ENCODE results near the gene ARID3C.

The ARID3C gene, protein sequence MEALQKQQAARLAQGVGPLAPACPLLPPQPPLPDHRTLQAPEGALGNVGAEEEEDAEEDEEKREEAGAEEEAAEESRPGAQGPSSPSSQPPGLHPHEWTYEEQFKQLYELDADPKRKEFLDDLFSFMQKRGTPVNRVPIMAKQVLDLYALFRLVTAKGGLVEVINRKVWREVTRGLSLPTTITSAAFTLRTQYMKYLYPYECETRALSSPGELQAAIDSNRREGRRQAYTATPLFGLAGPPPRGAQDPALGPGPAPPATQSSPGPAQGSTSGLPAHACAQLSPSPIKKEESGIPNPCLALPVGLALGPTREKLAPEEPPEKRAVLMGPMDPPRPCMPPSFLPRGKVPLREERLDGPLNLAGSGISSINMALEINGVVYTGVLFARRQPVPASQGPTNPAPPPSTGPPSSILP

DNA sequence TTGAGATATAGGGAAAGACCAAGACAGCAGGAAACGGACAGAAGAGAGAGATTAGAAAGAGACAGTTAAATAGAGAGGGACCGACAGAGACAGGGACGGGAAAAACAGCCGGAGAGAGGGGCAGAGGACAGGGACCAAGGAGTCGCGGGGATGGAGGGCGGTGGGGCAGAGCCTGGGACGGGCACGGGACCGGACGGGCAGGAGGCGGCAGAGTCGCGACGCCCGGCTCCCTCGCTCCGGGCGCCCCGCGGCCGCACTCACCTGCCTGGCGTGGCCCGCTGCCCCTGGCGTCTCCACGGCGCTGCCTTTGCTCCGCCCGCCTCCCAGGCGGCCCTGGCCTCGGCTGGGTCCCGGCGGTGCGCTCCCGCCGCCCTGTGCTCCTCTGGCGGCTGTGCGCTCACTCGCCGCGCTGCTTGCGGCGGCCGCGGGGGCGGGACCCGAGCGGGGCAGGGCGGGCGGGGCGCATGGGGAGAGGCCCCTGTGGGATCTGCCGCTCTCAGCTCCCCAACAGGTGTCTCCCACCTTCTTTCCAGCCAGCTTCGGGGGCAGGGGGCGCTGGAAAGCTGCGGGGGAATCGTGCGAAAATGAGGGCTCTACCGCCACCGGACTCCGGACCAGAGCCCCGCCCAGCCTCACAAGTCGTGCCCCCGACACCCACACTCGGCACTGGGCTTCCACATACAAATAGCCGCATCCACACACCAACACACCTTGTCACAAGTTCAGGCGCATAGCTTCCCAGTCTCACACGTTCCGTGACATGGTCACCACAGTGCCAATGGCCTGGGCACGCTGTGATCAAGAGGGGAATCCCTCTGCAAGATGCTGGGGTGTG lies at the start of gene ARID3C:
Gene ARID3C, minus strand, starts transcription at position 411 of the 835 bp plus-strand sequence. CDS start 1,052 bp downstream, outside the sequence.
- DNase-seq = peak in 1 of 2 donors; percentile 41

DNA sequence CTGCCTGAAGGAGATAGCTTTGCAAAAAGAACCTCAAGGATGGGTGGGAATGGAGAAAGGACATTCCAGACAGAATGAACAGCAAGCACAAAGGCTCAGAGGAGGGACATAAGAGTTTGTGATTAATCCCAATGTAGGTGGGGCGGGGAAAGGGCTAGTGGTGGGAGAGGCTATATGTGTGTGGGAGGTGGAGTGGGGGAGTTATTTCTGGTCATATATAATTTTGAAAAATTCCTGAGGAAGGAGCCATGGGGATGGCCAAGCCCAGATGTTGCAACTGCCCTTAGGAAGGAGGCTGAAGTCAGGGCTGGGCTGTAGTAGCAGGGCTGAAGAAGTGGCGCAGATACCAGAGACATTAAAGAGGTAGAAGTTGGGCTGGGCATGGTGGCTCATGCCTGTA lies 47.0 kb upstream of the ARID3C start:
- DNase-seq = no peak

DNA sequence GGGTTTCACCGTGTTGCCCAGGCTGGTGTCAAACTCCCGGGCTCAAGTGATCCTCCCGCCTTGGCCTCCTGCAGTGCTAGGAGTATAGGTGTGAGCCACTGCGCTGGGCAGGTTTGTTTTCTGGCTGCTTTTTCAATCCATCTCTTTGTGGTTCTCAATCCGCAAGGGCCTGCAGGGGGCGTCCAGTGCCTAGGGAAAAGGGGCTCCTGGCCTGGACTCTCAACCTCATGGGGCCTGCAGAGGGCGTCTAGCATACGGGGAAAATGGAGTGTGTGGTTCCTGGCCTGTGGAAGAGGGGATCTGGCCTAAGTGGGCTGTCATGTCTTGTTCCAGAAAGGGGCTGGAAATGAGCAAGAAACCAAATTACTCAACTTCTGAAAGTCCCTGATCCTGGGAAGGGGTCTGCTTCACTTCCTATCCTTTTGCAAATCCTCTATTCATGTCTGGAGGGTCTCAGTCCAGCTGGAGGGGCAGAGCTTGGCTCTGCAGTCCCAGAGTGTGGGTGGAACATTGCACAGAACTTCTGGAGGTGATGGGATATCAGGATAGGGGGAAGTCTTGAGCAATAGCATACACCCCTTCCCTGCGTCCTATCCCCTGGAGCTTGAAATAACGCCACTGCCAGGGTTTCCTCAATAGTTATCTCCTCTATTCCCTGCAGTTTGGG lies 46.3 kb upstream of the ARID3C start:
- peak; percentile 47 to 50 for DNase-seq

DNA sequence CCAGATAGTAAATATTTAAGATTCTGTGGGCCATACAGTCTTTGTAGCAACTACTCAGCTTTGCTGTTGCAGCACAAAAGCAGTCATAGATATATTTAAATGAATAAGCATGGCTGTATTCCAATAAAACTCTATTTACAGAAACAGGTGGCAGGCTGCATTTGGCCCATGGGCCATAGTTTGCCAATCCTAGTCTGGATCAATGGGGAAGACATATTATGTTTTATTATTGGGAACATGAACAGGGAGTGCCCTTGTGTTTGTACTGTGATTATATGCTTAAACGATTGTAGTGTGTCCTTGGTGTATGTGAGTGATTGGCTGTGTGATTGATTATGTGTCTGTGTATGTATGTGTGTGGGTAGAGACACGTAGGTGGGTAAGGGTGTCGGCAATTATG lies 45.6 kb upstream of the ARID3C start:
- no peak for DNase-seq

DNA sequence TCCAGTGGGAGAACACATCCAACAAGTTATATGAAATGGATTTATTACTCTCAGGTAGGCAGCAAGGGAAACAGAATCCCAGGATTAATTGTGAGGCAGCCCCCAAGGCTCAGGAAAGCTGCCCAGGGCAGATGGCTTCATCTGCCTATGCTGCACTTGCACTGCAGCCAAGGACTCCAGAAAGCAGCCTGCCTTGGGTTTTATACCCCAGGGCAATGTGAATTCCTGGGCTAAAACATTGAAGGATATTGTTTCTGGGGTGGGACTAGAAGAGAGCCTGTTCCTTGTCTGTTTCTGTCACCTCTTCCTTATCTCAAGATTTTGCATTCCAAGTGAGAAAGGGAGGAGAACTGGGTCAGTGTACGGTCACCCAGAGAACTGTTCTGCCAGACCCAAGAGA lies 42.4 kb upstream of the ARID3C start:
- no peak for DNase-seq

DNA sequence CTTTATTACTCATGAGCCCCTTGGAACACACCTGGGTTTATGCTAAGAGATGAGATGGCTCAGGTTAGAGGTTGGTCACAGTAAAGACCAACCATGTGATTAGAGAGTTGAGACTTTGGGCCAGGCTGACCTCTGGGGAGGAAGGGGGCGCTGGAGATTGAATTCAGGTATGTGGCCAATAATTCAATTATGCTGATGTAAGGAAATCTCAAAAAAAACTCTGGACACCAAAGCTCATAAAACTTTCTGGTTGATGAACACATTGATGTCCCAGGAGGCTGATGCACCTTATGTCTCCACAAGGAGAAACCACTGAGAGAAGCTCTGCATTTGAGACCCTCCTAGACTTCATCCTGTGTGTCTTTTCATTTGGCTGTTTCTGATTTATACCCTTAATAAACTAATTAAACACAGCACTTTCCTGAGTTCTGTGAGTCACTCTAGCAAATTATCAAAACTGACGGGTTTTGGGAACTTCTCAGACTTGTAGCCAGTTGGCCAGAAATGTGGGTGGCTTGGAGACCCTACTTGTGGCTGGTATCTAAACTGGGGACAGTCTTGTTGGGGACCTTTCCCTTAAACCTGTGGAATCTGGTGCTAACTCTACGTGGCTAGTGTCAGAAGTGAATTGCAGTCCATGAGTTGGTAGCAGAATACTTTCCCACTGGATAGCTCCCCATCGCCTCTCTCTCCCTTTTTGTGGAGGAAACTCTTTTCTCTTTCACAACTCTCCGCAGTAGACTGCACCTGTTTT lies 41.1 kb upstream of the ARID3C start:
- no peak for DNase-seq

DNA sequence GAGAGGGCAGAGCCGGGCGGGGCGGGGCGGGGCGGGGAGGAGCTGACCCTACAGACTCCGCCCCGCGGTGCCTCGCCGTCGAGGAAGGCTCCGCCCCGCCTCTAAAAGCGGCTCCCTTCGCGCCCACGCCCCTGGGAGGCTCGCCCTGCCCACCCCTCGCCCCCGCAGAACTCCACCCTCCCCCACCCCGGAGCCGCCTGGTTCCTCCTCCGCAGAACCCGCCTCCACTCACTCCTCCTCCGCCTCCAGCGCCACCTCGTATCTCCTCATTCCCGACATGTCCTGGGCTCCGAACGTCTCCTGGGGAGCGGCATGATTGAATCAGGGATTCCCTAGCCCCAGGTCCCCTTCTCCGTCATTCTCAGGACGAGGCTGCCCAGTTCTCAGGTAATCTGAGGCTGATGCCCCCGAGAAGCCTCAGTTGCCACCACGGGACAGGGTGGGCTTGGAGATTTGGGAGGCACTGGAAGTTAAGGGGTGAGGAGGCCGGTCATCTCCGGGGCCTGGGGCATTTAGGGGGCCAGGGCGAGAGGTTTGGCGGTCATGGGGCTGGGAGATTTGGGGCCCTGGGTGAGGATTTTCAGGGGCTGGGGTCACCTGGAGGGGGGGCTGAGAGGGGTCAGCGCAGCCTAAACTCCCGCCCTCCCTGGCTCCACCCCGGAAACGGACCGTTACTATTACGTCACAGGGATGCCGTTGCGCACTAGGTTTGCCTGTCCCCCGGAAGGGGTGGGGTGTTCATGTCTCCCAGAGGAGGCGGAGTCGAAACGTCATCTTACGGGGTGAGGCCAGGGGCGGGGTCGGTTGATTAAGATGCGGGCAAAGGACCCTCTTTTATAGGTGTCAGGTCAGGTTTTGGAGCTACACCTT lies 36.8 kb upstream of the ARID3C start:
- peak; percentile 72 to 76 for DNase-seq

DNA sequence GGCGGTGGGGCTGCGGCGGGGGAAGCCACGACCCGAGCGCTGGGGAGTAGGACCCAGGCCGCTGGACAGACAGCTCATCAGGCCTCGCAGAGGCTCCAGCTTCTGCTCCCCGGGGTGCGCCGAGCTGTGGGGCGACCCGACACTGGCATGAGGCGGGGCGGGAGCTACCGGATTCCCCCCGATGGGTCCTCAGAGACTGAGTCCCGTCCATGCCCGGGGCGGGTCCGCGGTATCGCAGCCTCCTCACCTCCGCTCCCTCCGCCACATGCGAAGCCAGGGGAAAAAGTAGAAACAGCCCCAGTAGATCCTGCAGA lies 36.2 kb upstream of the ARID3C start:
- no peak for DNase-seq

DNA sequence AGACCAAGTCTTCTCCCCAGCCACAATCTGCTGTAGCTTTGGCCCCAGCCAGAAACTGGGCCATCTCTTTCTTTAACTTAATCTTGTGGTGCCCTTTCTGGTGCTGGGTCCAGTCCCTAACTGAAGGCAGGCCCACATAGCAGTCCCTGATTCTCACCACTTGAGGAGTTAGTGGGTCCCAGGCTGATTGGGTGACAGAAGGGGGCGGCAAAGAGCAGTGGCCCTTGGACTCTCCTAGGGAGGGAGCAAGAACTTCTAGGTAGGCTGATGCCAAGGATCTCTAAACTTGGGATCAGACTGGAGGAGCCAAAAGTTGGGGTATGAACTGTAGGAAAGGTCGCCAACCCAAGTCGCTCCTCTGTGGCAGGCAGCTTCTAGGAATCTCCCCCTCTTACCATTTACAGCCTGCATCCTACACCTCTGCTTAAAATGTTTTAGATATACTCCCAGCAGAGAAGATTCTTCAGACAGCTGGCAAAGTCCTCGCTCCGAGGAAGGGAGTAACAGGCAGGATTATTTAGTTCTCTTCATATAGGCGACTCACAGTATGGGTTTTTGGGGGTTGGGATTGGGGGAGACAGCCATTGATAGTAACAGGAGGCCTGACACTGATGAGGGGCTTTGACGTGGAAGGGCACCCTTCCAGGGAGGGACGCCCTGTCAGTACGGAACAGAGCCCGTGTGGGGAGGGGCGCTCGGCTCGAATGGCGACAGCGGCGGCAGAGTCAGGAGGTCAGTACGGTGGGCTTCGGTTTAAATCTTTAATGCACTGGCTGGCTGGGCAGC lies 35.6 kb upstream of the ARID3C start:
- DNase-seq = peak; percentile 46 to 49

DNA sequence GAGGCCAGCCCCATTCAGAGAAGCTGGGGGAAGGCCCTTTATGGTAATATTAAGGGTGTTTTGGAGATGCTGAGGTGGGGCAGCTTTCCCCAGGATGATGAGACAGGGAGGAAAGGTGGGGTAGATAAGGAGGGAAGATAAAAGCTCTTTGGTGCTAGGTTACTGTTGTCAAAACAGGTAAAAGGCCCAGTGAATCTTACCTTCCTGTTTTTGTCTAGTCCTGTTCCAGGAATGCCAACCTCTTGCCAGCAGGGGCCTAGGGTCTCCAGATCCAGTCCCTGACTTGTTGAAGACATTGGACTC lies 34.4 kb upstream of the ARID3C start:
- no peak for DNase-seq

DNA sequence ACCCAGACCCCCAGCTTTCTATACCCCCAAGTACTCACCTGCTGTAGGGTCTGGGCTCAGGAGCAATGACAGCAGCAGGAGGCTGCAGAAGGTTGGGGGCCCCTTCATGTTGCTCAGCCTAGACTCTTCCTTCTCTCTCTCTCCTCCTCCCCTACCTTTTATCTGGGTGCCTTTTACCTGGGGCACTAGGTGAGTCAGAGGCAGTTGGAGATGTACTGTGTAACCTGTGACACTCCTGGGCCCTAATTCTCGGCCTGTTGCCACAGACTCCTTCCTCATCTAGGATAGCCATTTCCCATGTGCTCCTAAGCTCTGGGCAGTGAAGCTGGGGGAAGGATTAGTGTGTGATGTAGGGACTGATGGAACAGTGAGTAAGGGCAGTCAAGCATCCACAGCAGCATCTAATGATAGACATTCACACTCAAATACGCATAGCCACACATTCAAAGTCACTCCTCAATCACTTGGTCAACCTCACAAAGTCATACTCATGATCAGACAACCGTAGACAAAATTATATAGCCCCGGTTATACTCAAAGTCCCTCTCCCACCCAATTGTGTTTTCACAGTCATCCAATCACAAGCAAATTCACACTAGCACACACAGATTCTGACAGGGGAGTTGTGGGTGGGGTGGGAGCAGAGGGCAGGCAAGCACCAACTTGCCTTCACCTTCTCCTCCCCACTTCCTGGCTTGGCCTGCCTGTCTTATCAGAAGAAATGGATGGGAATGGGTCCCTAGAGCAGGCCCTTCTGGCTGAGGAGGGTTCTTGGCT lies 33.8 kb upstream of the ARID3C start, which contains the start of gene CCL27:
Gene CCL27, minus strand, starts transcription at position 132 of the 777 bp plus-strand sequence. Its CDS starts 24 bp downstream, at position 108.
- DNase-seq = no peak

DNA sequence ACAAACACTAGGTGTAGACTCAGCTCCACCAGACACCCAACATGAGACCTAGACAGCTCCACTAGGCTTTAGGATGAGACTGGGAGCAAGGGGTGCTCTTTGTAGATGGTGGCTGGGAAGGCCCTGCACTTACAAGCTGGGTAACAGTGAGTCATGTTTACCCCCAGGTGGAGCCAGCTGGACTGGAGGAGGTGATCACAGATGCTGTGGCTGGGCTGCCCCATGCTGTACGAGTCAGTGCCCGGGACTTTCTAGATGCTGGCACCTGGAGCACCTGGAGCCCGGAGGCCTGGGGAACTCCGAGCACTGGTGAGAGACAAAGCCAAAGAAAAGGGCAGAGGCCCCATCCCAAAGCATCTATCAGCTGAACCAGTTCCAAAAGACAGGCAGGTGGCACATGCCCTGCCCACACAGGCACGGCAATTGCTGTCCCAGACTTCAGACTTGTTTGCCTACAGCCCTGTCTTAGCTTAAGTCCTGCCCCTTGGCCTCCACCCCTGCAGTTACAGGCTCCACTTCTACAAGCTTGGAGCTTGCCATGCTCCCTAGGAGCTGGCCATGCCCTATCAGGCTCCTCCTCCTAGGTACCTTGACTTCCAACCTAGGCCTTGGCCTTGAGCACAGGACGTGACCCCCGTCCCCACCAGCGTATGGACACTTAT lies 30.9 kb upstream of the ARID3C start:
- no peak for DNase-seq

DNA sequence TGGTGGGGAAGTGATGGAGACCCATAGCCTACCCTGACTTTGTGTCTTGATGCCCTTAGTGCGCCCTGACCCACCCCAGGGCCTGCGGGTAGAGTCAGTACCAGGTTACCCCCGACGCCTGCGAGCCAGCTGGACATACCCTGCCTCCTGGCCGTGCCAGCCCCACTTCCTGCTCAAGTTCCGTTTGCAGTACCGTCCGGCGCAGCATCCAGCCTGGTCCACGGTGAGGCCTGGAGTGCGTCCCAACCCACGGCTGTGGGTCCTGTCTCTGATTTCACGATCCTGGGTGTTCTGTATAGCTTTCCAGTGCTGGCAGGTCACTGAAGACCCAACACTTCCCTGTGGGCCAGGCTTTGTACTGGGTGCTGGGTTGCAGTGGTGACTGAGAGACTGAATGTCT lies 29.6 kb upstream of the ARID3C start:
- no peak for DNase-seq

DNA sequence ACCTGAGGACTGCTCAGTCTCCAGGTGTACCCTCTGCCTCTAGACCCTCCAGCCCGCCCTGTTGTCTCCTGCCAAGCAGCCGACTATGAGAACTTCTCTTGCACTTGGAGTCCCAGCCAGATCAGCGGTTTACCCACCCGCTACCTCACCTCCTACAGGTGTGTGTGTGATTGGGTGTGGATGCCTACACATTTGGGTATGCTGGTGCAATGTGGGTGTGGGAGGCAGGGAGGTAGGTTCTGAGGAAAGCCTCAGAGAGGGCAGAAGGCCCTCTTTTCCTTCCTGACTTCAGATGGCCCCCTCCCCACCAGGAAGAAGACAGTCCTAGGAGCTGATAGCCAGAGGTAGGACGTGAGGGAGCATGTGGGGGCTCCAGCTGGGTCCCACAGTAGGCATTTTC lies 28.1 kb upstream of the ARID3C start:
- DNase-seq = no peak

DNA sequence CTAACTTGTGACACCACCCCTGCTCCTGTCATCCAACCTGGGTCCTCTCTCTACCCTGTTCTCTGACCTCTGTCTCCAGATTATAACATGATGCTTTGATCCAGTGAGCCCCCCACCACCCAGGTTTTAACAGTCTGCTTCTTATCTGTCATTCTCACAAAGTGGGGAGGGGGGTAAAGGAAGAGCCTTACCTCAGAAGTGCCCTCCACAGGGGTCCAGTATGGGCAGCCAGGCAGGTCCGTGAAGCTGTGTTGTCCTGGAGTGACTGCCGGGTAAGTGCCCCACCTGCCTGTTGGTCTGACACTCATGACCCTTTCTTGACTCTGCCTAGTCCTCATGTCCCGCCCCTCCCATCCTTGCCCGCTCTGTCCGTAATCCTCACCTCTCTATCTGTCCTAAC lies 26.5 kb upstream of the ARID3C start:
- DNase-seq = no peak

DNA sequence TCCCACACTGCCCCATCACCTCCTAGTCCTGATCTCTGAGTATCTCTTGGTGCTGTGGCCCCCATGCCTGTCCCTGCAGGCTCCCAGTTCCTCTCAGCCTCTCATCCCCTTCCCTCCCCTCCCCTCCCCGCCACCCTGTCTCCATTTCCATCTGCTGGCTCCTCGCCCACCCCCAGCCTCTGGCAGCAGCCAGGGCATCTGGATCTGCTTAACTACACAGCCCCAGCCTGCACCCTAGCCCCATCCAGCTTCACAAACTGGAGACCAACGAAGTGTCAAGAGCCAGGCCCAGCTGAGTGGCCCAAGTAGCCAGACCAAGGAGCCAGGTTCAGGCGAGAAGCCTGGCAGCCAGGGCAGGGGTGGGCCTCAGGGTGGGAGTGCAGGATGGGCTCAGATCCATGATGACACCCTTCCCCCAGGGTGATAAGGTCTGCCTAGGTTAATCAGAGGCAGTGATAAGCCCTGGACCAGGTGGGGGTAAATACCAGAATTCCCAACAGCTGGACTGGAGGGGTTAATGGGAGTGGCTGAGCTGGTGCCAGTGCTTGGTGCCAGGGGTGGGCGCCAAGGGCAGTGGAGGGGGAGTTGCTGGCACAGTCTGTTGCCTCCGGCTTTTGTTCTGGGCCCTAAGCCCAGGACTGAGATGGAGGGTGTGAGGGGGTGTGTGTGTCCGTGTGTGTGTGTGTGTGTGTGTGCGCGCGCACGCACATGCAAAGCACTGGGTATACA lies 25.6 kb upstream of the ARID3C start:
- no peak for DNase-seq

DNA sequence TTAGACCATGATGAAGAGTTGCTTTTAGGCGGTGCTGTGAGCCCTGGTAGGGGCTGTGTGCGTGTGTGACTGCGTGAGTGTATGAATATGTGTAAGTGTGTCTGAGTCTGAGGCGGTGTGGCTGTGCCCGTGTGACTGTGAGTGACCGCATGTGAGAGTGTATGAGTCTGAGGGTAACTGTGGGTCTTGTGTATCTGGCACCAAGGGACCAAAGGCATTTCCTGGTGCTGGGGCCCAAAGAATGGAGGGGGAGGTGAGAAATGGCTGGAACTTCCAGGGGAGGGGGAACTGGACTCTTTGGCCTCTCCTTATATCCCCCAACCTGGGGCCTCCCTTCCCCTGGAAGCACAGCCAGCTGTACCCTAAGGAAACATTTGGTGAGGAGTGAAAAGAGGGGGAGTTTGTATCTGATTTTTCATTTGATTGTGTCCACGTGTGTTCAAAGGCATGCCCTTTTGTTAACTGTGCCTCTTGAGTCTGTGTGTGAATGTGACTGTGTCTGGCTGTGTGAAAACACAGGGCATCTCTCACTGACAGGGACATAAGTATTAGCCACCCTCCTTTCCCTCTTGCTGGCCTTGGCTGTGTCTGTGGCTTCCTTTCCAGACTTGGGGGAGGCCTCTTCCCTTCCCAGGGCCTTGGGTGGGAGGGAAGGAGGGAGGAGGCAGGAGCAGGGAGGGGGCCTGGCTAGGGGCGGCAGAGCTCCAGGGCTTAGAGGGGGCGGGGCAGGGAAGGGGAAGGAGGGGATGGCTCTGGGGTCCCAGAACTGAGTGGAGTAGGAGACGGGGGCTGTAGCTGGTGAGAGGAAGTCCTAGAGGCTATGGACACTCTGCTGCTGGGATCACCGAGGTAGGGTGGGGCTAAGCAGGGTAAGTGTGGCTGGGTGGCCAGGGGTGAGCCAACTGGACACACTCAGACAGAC lies 24.5 kb upstream of the ARID3C start:
- DNase-seq = no peak

DNA sequence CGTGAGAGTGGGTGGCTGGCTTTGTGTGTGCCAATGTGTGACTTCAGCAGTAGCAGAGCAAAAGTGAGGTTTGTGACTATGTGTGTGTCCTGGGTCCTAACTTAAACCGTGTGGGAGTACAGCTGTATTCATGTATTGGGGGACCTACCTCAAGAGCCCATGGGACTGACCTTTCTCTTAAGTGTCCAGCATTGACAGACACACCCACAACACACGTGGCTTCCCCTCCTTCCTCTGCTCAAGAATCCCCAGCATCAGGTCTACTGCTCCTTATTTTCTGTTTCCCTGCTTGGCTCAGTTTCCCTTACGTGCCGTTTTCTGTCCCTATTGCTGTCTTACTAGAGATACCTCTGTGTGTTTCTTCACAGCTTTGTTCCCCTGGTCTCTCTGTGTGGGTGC lies 23.7 kb upstream of the ARID3C start:
- DNase-seq = no peak
